Neural crest cell (in vitro differentiated cells): ENCODE data around the gene GTPBP1. TPM values are rescaled to one million over a fixed set of nuclear protein-coding genes. Genes with fewer than 3 reads are reported as not detected.

ENCODE experiments used
- DNase-seq: peaks from one replicate; pipeline ENCODE4 v3.0.0; 2021; ENCODE audit warnings: low read depth, mixed read lengths, low spot score
- H3K27ac Mint-ChIP-seq: one replicate; pipeline ENCODE4 v1.8.0; 2021; ENCODE audit warnings: mild to moderate bottlenecking, mixed read lengths; ENCODE audit not compliant: unreplicated experiment
- H3K27me3 Mint-ChIP-seq: 2 replicates; pipeline ENCODE4 v1.8.0; 2021; ENCODE audit warnings: low read depth, mild to moderate bottlenecking, mixed read lengths
- H3K36me3 Mint-ChIP-seq: 2 replicates; pipeline ENCODE4 v1.8.0; 2021; ENCODE audit warnings: low read depth, mild to moderate bottlenecking, mixed read lengths
- H3K4me1 Mint-ChIP-seq: 2 replicates; pipeline ENCODE4 v1.8.0; 2021; ENCODE audit warnings: mixed read lengths
- H3K4me3 Mint-ChIP-seq: one replicate; pipeline ENCODE4 v1.8.0; 2021; ENCODE audit warnings: mild to moderate bottlenecking, mixed read lengths
- H3K9me3 Mint-ChIP-seq: 2 replicates; pipeline ENCODE4 v1.8.0; 2021; ENCODE audit warnings: mixed read lengths
- CTCF ChIP-seq: fragments of 200-600 bp; sonication (generic); conservative IDR thresholded peaks from 2 replicates; pipeline ENCODE4 v1.5.0; 2021; ENCODE audit warnings: antibody characterized with exemption, mild to moderate bottlenecking
- total RNA-seq: library from RNA; stranded (reverse); gene quantifications from 2 replicates; pipeline ENCODE4 v1.2.1, GENCODE V29; 2021

GTPBP1 gene
- total RNA-seq, 1 donor from 2014 or later, result 73.3 TPM

- H3K36me3 Mint-ChIP-seq, result peaks cover 9% of the 10 kb centered on the region
- H3K27me3 Mint-ChIP-seq, result no peaks in the 10 kb centered on the region
- H3K27ac Mint-ChIP-seq, result no peak overlapping the region
- no peaks in the 10 kb centered on the region for H3K4me1 Mint-ChIP-seq
- no peak for TF ChIP-seq CTCF
- peak overlapping the region; percentile 51 for H3K4me3 Mint-ChIP-seq
- no peaks in the 10 kb centered on the region for H3K9me3 Mint-ChIP-seq
- DNase-seq, result no peak
These were observed 29.4 kb downstream of the GTPBP1 start for GRCh38 chr22:38735126-38735464.

GRCh38 chr22:38735465-38736256, 29.9 kb downstream of the GTPBP1 start:
- H3K4me3 Mint-ChIP-seq, result peak overlapping the region; percentile 34
- H3K27me3 Mint-ChIP-seq, result no peaks in the 10 kb centered on the region
- no peak overlapping the region for H3K27ac Mint-ChIP-seq
- peaks cover 9% of the 10 kb centered on the region for H3K36me3 Mint-ChIP-seq
- no peaks in the 10 kb centered on the region for H3K9me3 Mint-ChIP-seq
- no peaks in the 10 kb centered on the region for H3K4me1 Mint-ChIP-seq
- no peak for TF ChIP-seq CTCF
- DNase-seq, result no peak

DNA sequence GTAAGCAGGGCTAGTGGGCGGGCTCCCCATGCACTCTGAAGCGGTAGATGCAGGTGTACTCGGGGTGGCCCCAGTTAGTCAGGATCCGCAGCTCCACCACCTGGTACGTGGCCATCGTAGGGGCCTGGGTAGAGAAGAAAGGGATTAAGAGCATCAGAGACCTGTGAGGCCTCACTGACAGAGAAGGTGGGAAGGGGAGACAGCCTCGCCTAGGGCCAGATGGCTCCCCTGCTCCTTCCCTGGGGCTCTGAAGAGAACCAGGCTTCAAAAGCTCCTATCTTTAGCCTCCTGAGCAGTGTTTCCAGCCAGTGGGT, 30.5 kb downstream of the GTPBP1 start:
- H3K36me3 Mint-ChIP-seq, result peaks cover 9% of the 10 kb centered on the region
- TF ChIP-seq CTCF, result no peak
- peak overlapping the region; percentile 34 for H3K4me3 Mint-ChIP-seq
- H3K27ac Mint-ChIP-seq, result no peak overlapping the region
- no peaks in the 10 kb centered on the region for H3K9me3 Mint-ChIP-seq
- no peaks in the 10 kb centered on the region for H3K27me3 Mint-ChIP-seq
- H3K4me1 Mint-ChIP-seq, result no peaks in the 10 kb centered on the region
- no peak for DNase-seq

GRCh38 chr22:38737302-38738060, 31.7 kb downstream of the GTPBP1 start:
- H3K27ac Mint-ChIP-seq, result peak overlapping the region; percentile 62
- peak overlapping the region; percentile 39 for H3K4me3 Mint-ChIP-seq
- DNase-seq, result no peak
- TF ChIP-seq CTCF, result no peak
- no peaks in the 10 kb centered on the region for H3K27me3 Mint-ChIP-seq
- H3K4me1 Mint-ChIP-seq, result no peaks in the 10 kb centered on the region
- H3K9me3 Mint-ChIP-seq, result no peaks in the 10 kb centered on the region
- peaks cover 9% of the 10 kb centered on the region for H3K36me3 Mint-ChIP-seq

DNA sequence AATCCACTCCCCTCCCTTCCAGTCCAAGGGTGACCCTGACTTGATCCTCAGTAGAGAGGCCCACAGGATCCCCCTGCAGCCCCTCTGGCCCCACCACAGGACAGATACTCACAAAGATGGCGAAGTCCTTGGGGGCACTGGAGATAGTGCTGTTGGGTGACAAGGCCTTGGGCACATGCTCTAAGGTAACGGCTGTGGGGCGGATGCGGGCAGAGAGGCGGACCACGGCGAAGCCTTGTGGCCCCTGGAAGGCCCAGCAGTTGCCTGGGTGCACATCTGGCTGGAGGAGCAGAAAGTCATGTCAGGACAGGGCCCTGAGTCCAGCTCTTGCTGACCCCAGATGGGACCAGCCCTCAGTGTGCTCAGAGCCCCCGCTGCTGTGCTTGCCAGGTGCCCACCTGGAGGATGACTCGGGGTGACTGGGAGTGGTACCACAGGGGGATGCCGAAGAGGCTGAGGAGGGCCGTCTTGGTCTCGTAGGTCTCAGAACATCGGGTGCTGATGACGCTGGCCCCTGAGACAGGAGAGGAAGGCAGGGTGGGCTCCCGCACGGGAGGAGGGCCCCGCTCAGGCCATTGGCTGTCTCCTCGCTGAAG, 32.8 kb downstream of the GTPBP1 start:
- Mint-ChIP-seq H3K36me3 (peaks cover 7% of the 10 kb centered on the region), H3K27me3 (no peaks in the 10 kb centered on the region), H3K4me1 (no peaks in the 10 kb centered on the region), H3K4me3 (no peak overlapping the region), H3K27ac (no peak overlapping the region), H3K9me3 (no peaks in the 10 kb centered on the region)
- TF ChIP-seq CTCF, result no peak
- DNase-seq, result no peak
